ENCODE results near the gene PIGA.

DNA sequence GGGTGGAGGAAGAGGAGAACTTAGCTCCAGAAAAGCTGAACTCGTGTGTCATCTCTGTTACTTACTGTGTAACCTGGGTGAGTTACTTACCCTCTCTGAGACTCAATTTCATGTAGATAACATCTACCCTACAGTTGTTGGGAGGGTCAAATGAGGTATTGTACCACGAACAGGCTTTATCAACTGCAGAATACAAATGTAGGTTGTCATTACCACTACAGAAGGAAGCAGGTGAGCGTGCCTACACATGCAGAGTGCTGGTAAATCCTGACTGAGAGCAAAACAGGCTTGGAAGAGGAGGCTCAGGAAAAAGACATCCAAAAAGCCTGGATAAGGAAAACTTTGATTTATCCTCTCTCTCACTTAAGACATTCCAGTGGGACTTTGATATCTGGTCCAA, 7.2 kb downstream of the PIGA start:
- TF ChIP-seq, protein P1, sequence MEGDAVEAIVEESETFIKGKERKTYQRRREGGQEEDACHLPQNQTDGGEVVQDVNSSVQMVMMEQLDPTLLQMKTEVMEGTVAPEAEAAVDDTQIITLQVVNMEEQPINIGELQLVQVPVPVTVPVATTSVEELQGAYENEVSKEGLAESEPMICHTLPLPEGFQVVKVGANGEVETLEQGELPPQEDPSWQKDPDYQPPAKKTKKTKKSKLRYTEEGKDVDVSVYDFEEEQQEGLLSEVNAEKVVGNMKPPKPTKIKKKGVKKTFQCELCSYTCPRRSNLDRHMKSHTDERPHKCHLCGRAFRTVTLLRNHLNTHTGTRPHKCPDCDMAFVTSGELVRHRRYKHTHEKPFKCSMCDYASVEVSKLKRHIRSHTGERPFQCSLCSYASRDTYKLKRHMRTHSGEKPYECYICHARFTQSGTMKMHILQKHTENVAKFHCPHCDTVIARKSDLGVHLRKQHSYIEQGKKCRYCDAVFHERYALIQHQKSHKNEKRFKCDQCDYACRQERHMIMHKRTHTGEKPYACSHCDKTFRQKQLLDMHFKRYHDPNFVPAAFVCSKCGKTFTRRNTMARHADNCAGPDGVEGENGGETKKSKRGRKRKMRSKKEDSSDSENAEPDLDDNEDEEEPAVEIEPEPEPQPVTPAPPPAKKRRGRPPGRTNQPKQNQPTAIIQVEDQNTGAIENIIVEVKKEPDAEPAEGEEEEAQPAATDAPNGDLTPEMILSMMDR (conservative IDR thresholded peaks at IDR 0.05), result no peak
- no peak for TF ChIP-seq EZH2 (IDR thresholded peaks at IDR 0.05; ENCODE audit: low read depth)
